GM19463 (cell line): Measurements from ENCODE around the gene SMG7.
A peak's percentile ranks its signal among the peaks of the same experiment; 100 is the strongest.

Source experiments
- ATAC-seq: cut with Tn5 transposase; IDR thresholded peaks from one replicate; pipeline ENCODE4 v1.9.1; 2021; ENCODE audit warnings: mild to moderate bottlenecking, moderate library complexity; ENCODE audit not compliant: unreplicated experiment

Gene SMG7

DNA sequence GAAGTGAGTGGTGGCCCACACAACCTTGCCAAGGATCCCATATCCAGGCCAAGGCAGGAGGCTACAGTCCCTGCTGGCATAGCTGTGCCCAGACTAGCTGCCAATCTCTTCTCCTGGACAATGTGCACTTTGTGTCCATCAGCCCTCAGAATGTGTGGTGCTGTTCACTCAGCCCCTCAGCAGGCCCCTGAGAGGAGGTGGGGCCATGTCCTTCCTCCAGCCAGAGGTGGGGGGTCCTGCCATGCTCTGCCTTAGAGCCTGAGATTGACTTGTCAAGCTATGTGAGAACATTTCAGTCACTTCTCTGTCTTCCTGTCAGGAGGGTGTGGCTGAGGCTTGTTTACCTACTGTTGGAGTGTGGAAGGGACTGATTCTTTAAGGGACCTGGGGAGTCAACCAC, 116.5 kb downstream of the SMG7 start:
- ATAC-seq = no peak

- no peak for ATAC-seq
Measured at GRCh38 chr1:183589384-183589783, 117.1 kb downstream of the SMG7 start.

- no peak for ATAC-seq
Measured at GRCh38 chr1:183589874-183590243, 117.6 kb downstream of the SMG7 start.

- peak; percentile 75 for ATAC-seq
Measured at GRCh38 chr1:183590244-183591191, 118.2 kb downstream of the SMG7 start, which contains the start of gene NCF2. Gene NCF2 (minus strand): TSS chr1:183590459. CDS start chr1:183590329, 130 bp downstream.

DNA sequence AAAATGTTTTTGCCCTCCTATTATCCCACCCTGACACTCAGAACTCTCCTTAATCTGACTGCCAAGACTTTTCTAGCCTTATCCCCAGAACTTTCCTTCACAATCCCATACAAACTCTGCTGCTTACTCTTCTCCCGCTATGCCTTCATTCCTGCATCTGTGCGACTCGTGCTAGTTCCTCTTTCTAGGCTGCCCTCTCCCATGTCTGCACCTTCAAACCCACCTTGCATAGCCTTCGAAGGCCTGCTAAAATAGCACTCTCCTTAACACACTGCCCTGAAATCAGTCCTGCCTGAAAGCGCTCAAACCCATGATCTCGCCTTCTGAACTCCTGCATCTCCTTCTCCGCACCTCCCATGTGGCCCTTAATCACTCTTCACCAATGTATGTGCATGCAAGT, 120.4 kb downstream of the SMG7 start:
- ATAC-seq = no peak

GRCh38 chr1:183593356-183593755, 121.1 kb downstream of the SMG7 start:
- peak; percentile 36 for ATAC-seq

DNA sequence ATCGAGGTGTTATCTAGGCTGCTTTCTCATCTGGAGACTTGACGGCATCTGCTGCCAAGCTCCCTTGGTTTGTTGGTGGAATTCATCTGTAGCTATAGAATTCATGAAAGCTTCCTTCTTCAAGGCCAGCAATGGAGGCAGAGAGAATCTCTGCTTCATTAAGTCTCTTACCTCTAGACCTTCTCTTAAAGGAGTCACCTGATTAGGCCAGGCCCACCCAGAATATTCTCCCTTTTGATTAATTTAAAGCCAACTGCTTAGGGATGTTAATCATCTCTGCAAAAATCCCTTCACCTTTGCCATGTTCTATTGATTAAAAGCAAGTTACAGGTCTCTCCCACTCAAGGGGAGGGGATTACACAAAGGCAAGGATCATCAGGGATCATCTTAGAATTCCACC, 123.2 kb downstream of the SMG7 start:
- ATAC-seq = no peak

GRCh38 chr1:183596500-183596899, 124.2 kb downstream of the SMG7 start:
- ATAC-seq = no peak

- ATAC-seq = no peak
Measured at GRCh38 chr1:183597656-183598347, 125.5 kb downstream of the SMG7 start.

GRCh38 chr1:183598386-183598785, 126.1 kb downstream of the SMG7 start:
- ATAC-seq = peak; percentile 69

DNA sequence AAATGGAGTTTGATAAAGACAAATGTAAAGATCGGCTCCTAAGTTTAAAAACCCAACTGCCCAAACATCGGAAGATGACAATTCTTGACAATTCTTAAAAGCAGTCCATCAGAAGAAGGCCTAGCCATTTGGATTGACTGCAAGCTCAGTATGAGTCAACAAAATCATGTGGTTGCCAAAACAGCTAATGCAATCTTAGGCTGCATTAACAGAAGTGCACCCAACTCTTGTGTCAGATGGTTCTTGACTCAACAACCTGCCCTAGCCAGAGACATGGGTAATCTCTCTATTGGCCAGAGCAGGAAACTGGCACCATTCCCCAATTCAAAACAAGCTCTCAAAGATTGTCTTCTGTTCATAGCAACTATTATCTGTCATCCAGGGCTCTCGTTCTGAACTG, 127.8 kb downstream of the SMG7 start:
- ATAC-seq = no peak

GRCh38 chr1:183600634-183601033, 128.3 kb downstream of the SMG7 start:
- ATAC-seq = no peak

- ATAC-seq = no peak
Measured at GRCh38 chr1:183602510-183602909, 130.2 kb downstream of the SMG7 start.
